NCI-H510A (cell line): Measurements from ENCODE around the gene HIGD2A.

Experiments used
- DNase-seq: peaks from one replicate; lab custom pipeline; 2025; lab: John Stamatoyannopoulos, UW

The HIGD2A gene

GRCh38 chr5:176369934-176370711 is 18.4 kb upstream of the HIGD2A start:
- DNase-seq, result no peak

GRCh38 chr5:176371621-176372539 is 16.7 kb upstream of the HIGD2A start:
- no peak for DNase-seq

GRCh38 chr5:176373100-176373818 is 15.3 kb upstream of the HIGD2A start:
- DNase-seq, result no peak

DNA sequence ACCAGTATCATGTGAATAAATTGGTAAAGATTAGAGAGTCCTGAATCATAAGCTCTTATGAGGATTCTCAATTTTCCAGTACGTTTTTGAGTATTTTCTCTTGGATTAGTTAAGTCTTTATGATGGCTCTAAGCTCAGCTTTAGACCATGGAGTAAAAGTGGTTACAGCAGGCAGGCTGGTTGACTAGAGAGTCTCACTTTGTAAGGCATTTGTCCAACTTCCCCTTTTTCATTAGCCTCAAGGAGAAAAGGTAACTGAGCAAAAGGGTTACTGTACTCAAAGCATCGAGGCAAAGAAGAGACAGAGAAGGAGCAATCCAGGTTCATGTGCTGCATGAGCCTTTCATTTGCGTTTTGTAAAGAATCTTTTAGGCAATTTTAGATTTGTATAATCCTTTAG is 8.7 kb upstream of the HIGD2A start:
- DNase-seq, result no peak

GRCh38 chr5:176381423-176381822 is 7.1 kb upstream of the HIGD2A start:
- no peak for DNase-seq

DNA sequence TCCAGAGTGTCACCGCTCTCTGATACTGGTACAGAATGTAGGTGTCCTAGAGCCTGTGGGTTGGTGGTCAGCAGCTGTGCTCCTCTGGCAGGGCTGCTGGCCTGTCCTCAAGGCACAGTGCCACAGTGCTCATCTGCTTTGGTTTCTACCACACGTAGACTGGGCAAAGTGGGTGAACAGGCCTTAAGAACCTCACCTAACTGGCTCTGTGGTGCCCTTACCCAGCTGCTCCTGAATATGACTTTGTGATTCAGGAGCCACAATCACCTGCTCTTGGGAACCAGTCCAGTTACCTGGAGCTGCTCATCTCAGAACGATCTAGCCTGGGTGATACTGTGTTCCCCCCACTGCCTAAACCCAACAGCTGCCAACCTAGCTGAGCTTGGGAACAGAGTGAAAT is 6.6 kb upstream of the HIGD2A start:
- DNase-seq, result no peak

GRCh38 chr5:176382721-176383120 is 5.8 kb upstream of the HIGD2A start:
- no peak for DNase-seq

DNA sequence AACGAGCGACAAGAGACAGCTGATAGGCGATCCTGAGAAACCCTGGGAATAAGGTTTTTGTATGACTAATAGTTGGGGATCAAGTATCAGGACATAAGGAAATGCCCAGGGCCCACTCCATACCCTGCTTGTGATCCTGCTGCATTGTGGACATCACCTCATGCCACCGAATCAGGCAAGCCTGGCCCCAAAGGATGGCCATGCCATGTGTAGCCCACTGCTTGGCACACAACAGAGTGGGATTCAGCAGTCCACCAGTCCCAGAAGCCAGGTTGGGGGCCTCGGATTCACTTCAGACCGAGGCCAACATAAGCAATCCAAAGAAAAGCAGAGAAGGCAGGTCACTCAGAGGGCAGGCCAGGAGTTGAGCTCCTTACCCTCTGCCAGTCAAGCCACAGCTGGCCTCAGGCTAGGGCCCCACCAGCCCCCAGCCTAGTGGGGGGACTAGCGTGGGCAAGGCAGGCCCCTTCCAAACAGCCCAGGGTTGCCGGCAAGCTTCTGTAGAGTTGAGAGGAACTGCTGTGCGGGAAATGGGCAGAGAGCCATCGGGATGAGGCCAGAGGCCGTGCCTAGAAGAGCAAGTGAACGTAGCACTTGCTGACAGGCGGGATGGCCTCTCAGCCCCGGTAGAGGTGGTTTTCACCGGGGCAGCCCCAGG is 5.2 kb upstream of the HIGD2A start:
- no peak for DNase-seq

DNA sequence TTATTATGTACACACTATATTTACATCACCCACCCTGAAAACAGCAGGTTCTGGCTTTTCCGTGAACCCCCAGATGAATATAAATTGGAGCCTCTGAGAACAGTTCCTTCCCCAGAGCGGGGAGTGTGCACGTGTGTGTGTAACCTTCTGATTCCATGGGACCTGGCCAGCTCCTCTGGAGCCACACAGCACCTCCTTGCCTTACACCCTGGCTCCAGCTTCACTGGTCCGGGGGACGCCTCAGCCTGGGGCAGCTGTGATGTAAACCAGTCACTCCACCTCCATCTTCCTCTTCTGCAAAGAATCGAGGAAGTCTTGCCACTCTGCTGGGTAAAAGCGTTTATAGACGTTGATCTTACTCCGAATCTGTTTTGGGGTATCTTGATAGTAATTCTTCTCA is 4.6 kb upstream of the HIGD2A start:
- no peak for DNase-seq

DNA sequence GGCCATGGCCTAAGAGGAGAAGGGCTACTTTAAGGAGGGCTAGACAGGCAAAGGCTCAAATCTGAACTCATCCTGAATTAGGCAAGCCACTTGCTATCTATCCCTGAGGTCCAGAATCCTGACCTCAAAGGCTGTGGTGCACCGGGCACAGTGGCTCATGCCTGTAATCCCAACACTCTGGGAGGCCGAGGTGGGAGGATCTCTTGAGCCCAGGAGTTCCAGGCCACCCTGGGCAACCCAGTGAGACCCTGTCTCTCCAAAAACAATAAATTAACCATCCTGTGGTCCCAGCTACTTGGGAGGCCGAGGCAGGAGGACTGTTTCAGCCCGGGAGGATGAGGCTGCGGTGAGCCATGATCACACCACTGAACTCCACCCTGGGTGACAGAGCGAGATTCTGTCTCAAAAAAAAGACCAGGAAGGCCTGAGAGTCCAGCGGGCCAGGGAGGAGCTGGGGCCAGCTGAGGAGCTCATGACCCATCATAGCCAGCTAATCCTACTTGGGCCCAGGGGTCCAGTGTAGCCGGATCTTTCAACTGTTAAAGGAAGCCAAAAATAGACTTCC is 4.1 kb upstream of the HIGD2A start:
- DNase-seq, result no peak

- DNase-seq, result no peak
Observed at GRCh38 chr5:176384991-176385390, 3.6 kb upstream of the HIGD2A start.

DNA sequence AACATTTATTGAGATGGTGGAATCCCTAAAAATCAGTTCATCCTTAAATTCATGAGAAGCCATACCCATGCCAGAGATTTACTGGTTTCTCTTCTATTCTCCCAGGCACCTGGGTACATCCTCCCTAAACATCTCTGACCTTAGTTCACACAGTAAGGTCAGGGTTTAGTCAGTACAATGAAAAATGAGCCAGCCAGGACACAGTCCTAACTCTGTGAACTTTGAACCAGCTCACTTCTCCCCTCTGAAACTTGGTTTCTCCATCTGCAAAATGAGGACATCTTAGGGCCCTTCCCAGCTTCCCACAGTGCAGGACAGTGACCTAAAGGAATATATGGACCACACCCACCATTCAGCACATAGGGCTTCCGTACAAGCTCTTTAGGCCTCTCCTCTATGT is 2.1 kb upstream of the HIGD2A start:
- no peak for DNase-seq

GRCh38 chr5:176387384-176387925 is 1.1 kb upstream of the HIGD2A start:
- DNase-seq, result no peak

- no peak for DNase-seq
Observed at GRCh38 chr5:176388003-176388443, 528 bp upstream of the HIGD2A start.

DNA sequence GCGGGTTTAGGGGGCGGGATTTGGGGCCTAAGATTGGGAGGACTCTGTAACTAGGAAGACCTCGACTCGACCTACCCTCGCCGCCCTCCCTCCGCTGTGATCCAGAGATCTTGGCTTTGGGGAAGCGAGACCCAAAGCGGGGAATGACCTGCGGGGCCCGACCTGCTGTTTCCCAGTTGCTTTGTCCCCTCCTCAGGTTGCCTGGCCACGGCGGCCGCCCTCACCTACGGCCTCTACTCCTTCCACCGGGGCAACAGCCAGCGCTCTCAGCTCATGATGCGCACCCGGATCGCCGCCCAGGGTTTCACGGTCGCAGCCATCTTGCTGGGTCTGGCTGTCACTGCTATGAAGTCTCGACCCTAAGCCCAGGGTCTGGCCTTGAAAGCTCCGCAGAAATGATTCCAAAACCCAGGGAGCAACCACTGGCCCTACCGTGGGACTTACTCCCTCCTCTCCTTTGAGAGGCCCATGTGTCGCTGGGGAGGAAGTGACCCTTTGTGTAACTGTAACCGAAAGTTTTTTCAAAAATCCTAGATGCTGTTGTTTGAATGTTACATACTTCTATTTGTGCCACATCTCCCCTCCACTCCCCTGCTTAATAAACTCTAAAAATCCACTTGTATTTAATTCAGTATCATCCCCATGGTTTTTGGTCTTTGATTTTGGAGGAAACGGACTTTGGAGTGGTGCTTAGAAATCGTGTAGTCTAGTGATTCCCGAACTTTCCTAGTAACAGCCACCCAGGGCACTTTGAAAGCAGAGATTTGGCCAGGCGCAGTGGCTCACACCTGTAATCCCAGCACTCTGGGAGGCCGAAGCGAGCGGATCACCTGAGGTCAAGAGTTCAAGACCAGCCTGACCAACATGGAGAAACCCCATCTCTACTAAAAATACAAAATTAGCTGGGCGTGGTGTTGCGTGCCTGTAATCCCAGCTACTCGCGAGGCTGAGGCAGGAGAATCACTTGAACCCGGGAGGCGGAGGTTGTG is 878 bp downstream of the HIGD2A start:
- no peak for DNase-seq

DNA sequence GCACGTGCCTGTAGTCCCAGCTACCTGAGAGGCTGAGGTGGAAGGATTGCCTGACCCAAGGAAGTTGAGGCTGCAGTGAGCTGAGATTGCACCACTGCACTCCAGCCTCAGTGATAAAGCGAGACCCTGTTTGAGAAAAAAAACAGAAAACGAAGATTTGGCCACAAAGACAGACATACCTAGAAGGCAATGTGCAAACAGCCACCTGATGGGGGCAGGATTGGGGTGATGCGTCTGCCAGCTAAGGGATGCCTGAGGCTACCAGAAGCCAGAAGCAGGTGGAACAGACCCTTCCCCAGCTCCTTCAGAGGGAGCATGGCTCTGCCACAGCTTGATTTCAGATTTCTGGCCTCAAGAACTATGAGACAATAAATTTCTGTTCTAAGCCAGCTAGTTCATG is 2.9 kb downstream of the HIGD2A start:
- no peak for DNase-seq

- DNase-seq, result no peak
Observed at GRCh38 chr5:176391999-176392398, 3.4 kb downstream of the HIGD2A start.

DNA sequence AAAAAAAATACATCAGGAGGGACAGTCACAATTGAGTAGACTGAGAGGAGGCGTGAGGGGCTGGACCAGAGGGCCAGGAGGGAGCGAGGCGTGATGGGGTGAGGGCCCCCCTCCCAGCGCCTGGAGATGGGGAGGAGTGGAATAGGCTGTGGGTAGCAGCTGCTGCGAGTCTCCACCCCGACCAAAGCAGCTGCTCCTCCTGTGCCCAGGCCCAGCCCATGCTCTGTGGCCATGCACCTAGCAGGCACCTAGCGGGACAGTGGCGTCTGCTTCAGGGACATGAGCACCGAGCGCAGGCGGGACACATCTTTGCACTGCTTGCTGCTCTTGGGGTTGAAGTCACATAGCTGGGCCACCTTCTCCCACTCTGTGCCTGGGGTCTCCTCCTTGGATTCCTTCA is 4.0 kb downstream of the HIGD2A start:
- no peak for DNase-seq

GRCh38 chr5:176394096-176394495 is 5.5 kb downstream of the HIGD2A start:
- DNase-seq, result no peak
